Neuron (in vitro differentiated cells): ENCODE results near the gene BACH1.

Experiments used
- H2AFZ ChIP-seq: one replicate; pipeline ENCODE4 v1.6.1; 2013; ENCODE audit warnings: low read depth, mild to moderate bottlenecking, inconsistent platforms, low read length, moderate library complexity
- H3K27me3 ChIP-seq: one replicate; pipeline ENCODE4 v1.6.1; 2013; ENCODE audit warnings: low read length; ENCODE audit not compliant: insufficient read depth
- H3K36me3 ChIP-seq: one replicate; pipeline ENCODE4 v1.6.1; 2013; ENCODE audit warnings: low read length; ENCODE audit not compliant: insufficient read depth
- H3K4me1 ChIP-seq: one replicate; pipeline ENCODE4 v1.6.1; 2013; ENCODE audit warnings: low read length; ENCODE audit not compliant: insufficient read depth
- H3K4me3 ChIP-seq: 2 replicates; pipeline ENCODE4 v1.5.1; 2013; ENCODE audit warnings: mild to moderate bottlenecking, low read length, moderate library complexity
- H3K9me3 ChIP-seq: one replicate; pipeline ENCODE4 v1.6.1; 2013; ENCODE audit warnings: low read length

Gene BACH1

GRCh38 chr21:29329406-29329805 is 30.7 kb downstream of the BACH1 start:
- no peaks in the 10 kb centered on the region for H3K27me3 ChIP-seq
- no peak overlapping the region for H2AFZ ChIP-seq
- H3K4me1 ChIP-seq = no peaks in the 10 kb centered on the region
- peaks cover 47% of the 10 kb centered on the region for H3K36me3 ChIP-seq
- H3K9me3 ChIP-seq = no peaks in the 10 kb centered on the region
- no peak overlapping the region for H3K4me3 ChIP-seq

- Histone ChIP-seq H3K9me3 (no peaks in the 10 kb centered on the region), H3K4me1 (no peaks in the 10 kb centered on the region), H3K4me3 (no peak overlapping the region), H3K36me3 (peaks cover 44% of the 10 kb centered on the region), H2AFZ (no peak overlapping the region), H3K27me3 (no peaks in the 10 kb centered on the region)
These were observed 32.1 kb downstream of the BACH1 start for GRCh38 chr21:29330797-29331196.

GRCh38 chr21:29332461-29333362 is 34.0 kb downstream of the BACH1 start:
- H3K4me3 ChIP-seq = no peak overlapping the region
- peaks cover 27% of the 10 kb centered on the region for H3K36me3 ChIP-seq
- no peak overlapping the region for H2AFZ ChIP-seq
- no peaks in the 10 kb centered on the region for H3K9me3 ChIP-seq
- H3K27me3 ChIP-seq = no peaks in the 10 kb centered on the region
- no peaks in the 10 kb centered on the region for H3K4me1 ChIP-seq

GRCh38 chr21:29333406-29333805 is 34.7 kb downstream of the BACH1 start:
- Histone ChIP-seq H2AFZ (no peak overlapping the region), H3K4me3 (no peak overlapping the region), H3K36me3 (peaks cover 26% of the 10 kb centered on the region), H3K9me3 (no peaks in the 10 kb centered on the region), H3K4me1 (no peaks in the 10 kb centered on the region), H3K27me3 (no peaks in the 10 kb centered on the region)

GRCh38 chr21:29334717-29335428 is 36.2 kb downstream of the BACH1 start:
- Histone ChIP-seq H3K36me3 (peaks cover 20% of the 10 kb centered on the region), H2AFZ (no peak overlapping the region), H3K27me3 (no peaks in the 10 kb centered on the region), H3K4me1 (no peaks in the 10 kb centered on the region), H3K9me3 (no peaks in the 10 kb centered on the region), H3K4me3 (no peak overlapping the region)

- Histone ChIP-seq H2AFZ (no peak overlapping the region), H3K27me3 (no peaks in the 10 kb centered on the region), H3K9me3 (no peaks in the 10 kb centered on the region), H3K4me3 (no peak overlapping the region), H3K36me3 (peaks cover 16% of the 10 kb centered on the region), H3K4me1 (no peaks in the 10 kb centered on the region)
These were observed 37.0 kb downstream of the BACH1 start for GRCh38 chr21:29335720-29336119.

DNA sequence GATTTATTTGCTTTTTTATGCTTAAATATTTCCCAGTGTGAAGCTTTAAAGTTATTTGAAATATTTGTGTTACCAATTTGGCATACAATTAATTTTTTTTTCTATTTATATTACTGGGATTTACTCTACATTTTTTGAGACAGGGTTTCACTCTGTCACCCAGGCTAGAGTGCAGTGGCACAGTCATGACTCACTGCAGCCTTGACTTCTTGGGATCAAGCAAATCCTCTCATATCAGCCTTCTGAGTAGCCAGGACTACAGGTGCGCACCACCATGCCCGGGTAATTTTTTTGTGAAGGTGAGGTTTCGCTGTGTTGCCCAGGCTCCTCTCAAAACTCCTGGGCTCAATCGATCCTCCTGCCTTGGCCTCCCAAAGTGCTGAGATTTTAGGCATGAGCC is 39.5 kb downstream of the BACH1 start:
- Histone ChIP-seq H3K4me3 (no peak overlapping the region), H3K9me3 (no peaks in the 10 kb centered on the region), H2AFZ (no peak overlapping the region), H3K4me1 (no peaks in the 10 kb centered on the region), H3K36me3 (peaks cover 24% of the 10 kb centered on the region), H3K27me3 (no peaks in the 10 kb centered on the region)

DNA sequence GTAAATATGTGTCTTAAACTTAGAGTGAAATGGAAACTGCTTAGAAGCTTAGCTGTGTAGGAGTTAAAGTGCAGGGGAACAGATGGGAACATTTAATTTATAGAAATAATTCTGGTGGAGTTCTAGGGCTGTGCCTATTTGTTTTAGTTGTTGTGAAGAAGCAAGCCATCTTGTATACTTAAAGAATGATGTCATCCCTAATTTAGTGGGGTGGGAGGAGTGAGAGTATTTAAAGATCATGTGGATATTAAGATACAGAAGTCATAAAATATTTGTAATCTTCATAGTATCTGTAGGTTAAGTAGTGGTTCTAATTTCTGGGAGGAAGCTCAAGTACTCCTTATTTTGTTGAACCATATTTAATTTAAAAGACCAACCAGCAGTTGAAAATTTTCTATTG is 41.5 kb downstream of the BACH1 start:
- Histone ChIP-seq H2AFZ (no peak overlapping the region), H3K4me1 (no peaks in the 10 kb centered on the region), H3K27me3 (no peaks in the 10 kb centered on the region), H3K4me3 (no peak overlapping the region), H3K9me3 (no peaks in the 10 kb centered on the region), H3K36me3 (peaks cover 31% of the 10 kb centered on the region)

DNA sequence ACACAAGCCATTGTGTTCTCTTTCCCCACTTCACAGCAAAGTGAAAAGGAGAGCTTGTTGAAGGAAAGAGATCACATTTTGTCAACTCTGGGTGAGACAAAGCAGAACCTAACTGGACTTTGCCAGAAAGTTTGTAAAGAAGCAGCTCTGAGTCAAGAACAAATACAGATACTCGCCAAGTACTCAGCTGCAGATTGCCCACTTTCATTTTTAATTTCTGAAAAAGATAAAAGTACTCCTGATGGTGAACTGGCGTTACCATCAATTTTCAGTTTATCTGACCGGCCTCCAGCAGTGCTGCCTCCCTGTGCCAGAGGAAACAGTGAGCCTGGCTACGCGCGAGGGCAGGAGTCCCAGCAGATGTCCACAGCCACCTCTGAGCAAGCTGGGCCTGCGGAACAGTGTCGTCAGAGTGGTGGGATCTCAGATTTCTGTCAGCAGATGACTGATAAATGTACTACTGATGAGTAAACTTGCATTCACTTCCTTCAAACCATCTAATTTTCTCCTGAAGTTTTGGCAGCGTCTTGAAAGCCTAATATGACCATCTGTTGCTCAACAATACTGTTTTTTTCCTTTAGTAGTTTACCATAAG is 43.7 kb downstream of the BACH1 start:
- Histone ChIP-seq H2AFZ (no peak overlapping the region), H3K36me3 (peaks cover 29% of the 10 kb centered on the region), H3K27me3 (no peaks in the 10 kb centered on the region), H3K9me3 (no peaks in the 10 kb centered on the region), H3K4me1 (no peaks in the 10 kb centered on the region), H3K4me3 (no peak overlapping the region)

DNA sequence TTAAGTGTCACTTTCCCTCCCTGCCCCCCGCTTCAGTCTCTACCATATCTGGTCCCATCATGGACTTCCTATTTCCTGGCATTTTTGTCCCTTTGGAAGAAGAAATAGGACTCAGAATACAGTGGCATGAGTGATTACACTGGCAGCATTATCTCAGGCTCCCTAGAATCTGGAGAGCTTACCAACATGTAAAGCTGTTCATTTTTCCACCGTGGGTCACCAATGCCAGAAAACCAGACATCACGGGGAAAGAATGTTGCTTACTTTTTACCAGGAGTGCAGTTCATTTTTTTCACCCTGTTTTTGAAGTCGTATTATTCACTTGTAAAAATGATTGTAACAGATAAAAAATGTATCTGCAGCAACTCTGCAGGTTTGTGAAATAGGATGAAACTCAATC is 44.8 kb downstream of the BACH1 start:
- no peak overlapping the region for H3K4me3 ChIP-seq
- H3K27me3 ChIP-seq = no peaks in the 10 kb centered on the region
- H3K4me1 ChIP-seq = no peaks in the 10 kb centered on the region
- peaks cover 25% of the 10 kb centered on the region for H3K36me3 ChIP-seq
- H2AFZ ChIP-seq = no peak overlapping the region
- H3K9me3 ChIP-seq = no peaks in the 10 kb centered on the region

DNA sequence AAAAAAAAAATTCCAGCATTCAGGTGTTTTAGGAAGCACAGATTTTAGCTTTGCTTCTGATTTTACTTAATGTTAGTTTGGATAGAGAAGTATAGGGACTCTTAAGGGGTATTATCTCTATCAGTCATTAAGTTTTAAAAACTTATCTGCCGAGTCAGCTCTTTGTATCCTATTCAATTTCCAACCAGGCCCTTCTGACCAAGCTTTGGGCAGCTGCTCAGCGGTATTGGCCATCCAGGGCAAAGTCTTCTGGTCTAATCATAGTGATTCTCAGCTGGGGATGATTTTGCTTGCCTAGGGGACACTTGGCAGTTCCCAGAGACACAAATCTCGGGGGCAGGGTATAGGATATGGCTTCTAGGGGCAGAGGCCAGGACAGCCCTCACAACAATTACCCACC is 47.6 kb downstream of the BACH1 start:
- H3K9me3 ChIP-seq = no peaks in the 10 kb centered on the region
- H3K4me1 ChIP-seq = no peaks in the 10 kb centered on the region
- no peak overlapping the region for H2AFZ ChIP-seq
- no peak overlapping the region for H3K4me3 ChIP-seq
- no peaks in the 10 kb centered on the region for H3K27me3 ChIP-seq
- H3K36me3 ChIP-seq = peaks cover 24% of the 10 kb centered on the region

- Histone ChIP-seq H2AFZ (no peak overlapping the region), H3K9me3 (no peaks in the 10 kb centered on the region), H3K4me3 (no peak overlapping the region), H3K4me1 (no peaks in the 10 kb centered on the region), H3K36me3 (peaks cover 21% of the 10 kb centered on the region), H3K27me3 (no peaks in the 10 kb centered on the region)
These were observed 48.0 kb downstream of the BACH1 start for GRCh38 chr21:29346771-29347170.

- Histone ChIP-seq H3K9me3 (no peaks in the 10 kb centered on the region), H3K4me1 (no peaks in the 10 kb centered on the region), H2AFZ (no peak overlapping the region), H3K27me3 (no peaks in the 10 kb centered on the region), H3K4me3 (no peak overlapping the region), H3K36me3 (peaks cover 18% of the 10 kb centered on the region)
These were observed 48.6 kb downstream of the BACH1 start for GRCh38 chr21:29347274-29347681.
